ENCODE results near the gene VTA1.
"Not testable (repeated sequence)": the region's sequence is repeated elsewhere in the genome, so short reads cannot be mapped to it uniquely, and the experiment has no call there.

Gene VTA1

GRCh38 chr6:142146828-142147662, at the start of gene VTA1, which contains the start of gene NMBR:
Gene VTA1 (plus strand): TSS chr6:142147263. CDS start chr6:142147288, 25 bp downstream.
Gene NMBR (minus strand): TSS chr6:142147122. CDS start chr6:142088658, 58,464 bp downstream.
- peaks cover 13 to 19% of the 10 kb centered on the region in 2 experiments for H3K4me1 ChIP-seq (ENCODE audit: control insufficient read depth in 1 of 2, insufficient read depth in 1 of 2, low read depth in 1 of 2, low read length in 1 of 2)
- peaks cover 14% of the 10 kb centered on the region for H3K27me3 ChIP-seq
- H3K4me3 ChIP-seq (ENCODE audit: low read depth in 1 of 2, low read length in 1 of 2) = peak within 1 kb of the TSS; percentile 66 to 70
- H3K9me3 ChIP-seq = no peaks in the 10 kb centered on the region
- peak within 1 kb of the TSS; percentile 69 for H3K27ac ChIP-seq
- no peaks in the 10 kb centered on the region for H3K36me3 ChIP-seq
- peak; percentile 54 for TF ChIP-seq CTCF (IDR thresholded peaks at IDR 0.05)

GRCh38 chr6:142104820-142105219, 42.2 kb upstream of the VTA1 start:
- H3K27ac ChIP-seq; H3K36me3 ChIP-seq; H3K27me3 ChIP-seq; H3K4me1 ChIP-seq (ENCODE audit: control insufficient read depth in 1 of 2, insufficient read depth in 1 of 2, low read depth in 1 of 2, low read length in 1 of 2); H3K9me3 ChIP-seq; H3K4me3 ChIP-seq (ENCODE audit: low read depth in 1 of 2, low read length in 1 of 2): not testable (repeated sequence)

DNA sequence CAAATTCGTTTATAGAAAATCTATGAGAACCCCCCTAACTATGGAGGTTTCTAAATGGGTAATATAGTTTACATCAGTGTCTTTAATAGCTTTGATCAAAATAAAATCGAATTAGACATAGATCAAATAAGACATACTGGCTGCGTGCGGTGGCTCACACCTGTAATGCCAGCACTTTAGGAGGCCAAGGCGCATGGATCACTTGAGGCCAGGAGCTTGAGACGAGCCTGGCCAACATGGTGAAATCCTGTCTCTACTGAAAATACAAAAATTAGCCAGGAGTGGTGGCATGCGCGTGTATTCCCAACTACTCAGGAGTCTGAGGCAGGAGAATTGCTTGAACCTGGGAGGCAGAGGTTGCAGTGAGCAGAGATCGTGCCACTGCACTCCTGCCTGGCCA, 36.2 kb upstream of the VTA1 start:
- not testable (repeated sequence) for H3K27me3 ChIP-seq; H3K4me3 ChIP-seq (ENCODE audit: low read depth in 1 of 2, low read length in 1 of 2); H3K9me3 ChIP-seq; H3K27ac ChIP-seq; H3K36me3 ChIP-seq; H3K4me1 ChIP-seq (ENCODE audit: control insufficient read depth in 1 of 2, insufficient read depth in 1 of 2, low read depth in 1 of 2, low read length in 1 of 2)

GRCh38 chr6:142112451-142113061, 34.5 kb upstream of the VTA1 start:
- H3K36me3 ChIP-seq = no peaks in the 10 kb centered on the region
- no peak overlapping the region for H3K27ac ChIP-seq
- no peaks in the 10 kb centered on the region for H3K4me1 ChIP-seq (ENCODE audit: control insufficient read depth in 1 of 2, insufficient read depth in 1 of 2, low read depth in 1 of 2, low read length in 1 of 2)
- no peaks in the 10 kb centered on the region for H3K9me3 ChIP-seq
- no peak overlapping the region for H3K4me3 ChIP-seq (ENCODE audit: low read depth in 1 of 2, low read length in 1 of 2)
- peaks cover 7% of the 10 kb centered on the region for H3K27me3 ChIP-seq
- no peak for TF ChIP-seq CTCF (IDR thresholded peaks at IDR 0.05)

- H3K27ac ChIP-seq = no peak overlapping the region
- no peak overlapping the region for H3K4me3 ChIP-seq (ENCODE audit: low read depth in 1 of 2, low read length in 1 of 2)
- no peak for TF ChIP-seq CTCF (IDR thresholded peaks at IDR 0.05)
- peaks cover 7% of the 10 kb centered on the region for H3K27me3 ChIP-seq
- no peaks in the 10 kb centered on the region for H3K4me1 ChIP-seq (ENCODE audit: control insufficient read depth in 1 of 2, insufficient read depth in 1 of 2, low read depth in 1 of 2, low read length in 1 of 2)
- no peaks in the 10 kb centered on the region for H3K9me3 ChIP-seq
- H3K36me3 ChIP-seq = no peaks in the 10 kb centered on the region
These were observed 29.7 kb upstream of the VTA1 start for GRCh38 chr6:142117366-142117765.

GRCh38 chr6:142118328-142118727, 28.7 kb upstream of the VTA1 start:
- Histone ChIP-seq H3K4me3 (ENCODE audit: low read depth in 1 of 2, low read length in 1 of 2) (no peak overlapping the region), H3K4me1 (ENCODE audit: control insufficient read depth in 1 of 2, insufficient read depth in 1 of 2, low read depth in 1 of 2, low read length in 1 of 2) (no peaks in the 10 kb centered on the region), H3K27ac (no peak overlapping the region), H3K27me3 (peaks cover 7% of the 10 kb centered on the region), H3K36me3 (no peaks in the 10 kb centered on the region), H3K9me3 (no peaks in the 10 kb centered on the region)
- no peak for TF ChIP-seq CTCF (IDR thresholded peaks at IDR 0.05)

All from neutrophil (primary cell).